ENCODE results near the gene INPP5D. TPM values are rescaled to one million over a fixed set of nuclear protein-coding genes. Genes with fewer than 3 reads are reported as not detected.

INPP5D gene
- total RNA-seq, 1 donor from 2014 or later = 18.3 TPM

DNA sequence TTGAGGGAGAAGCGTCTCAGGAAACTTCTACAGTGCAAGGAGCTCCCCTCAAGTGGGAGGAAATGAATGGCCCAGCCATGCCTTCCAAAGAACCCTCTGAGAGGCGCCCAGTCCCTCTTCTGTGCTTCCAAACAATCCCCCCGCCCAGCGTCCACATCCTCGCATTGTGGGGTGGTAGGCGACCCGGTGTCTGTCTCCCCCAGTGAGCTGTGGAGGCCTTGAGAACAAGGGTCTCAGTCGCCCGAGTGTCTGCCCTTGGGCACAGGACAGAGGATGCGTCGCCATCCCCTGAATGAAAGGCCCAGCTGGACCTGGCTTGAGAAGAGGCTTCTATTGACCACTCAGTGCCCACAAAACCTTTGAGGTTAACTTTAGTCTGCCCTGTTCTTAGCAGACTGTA, 29.7 kb downstream of the INPP5D start:
- Mint-ChIP-seq H3K4me1 (ENCODE audit: unreplicated experiment) (no peaks in the 10 kb centered on the region), H3K27me3 (peaks cover 15% of the 10 kb centered on the region), H3K36me3 (no peaks in the 10 kb centered on the region), H3K27ac (no peak overlapping the region), H3K9me3 (no peaks in the 10 kb centered on the region), H3K4me3 (no peak overlapping the region)
- TF ChIP-seq CTCF (conservative IDR thresholded peaks at IDR 0.05) = no peak
- no peak for DNase-seq (ENCODE audit: extremely low spot score, unreplicated experiment)

- H3K27me3 Mint-ChIP-seq = peaks cover 16% of the 10 kb centered on the region
- H3K4me1 Mint-ChIP-seq (ENCODE audit: unreplicated experiment) = no peaks in the 10 kb centered on the region
- no peak for DNase-seq (ENCODE audit: extremely low spot score, unreplicated experiment)
- no peak overlapping the region for H3K4me3 Mint-ChIP-seq
- no peak for TF ChIP-seq CTCF (conservative IDR thresholded peaks at IDR 0.05)
- no peaks in the 10 kb centered on the region for H3K9me3 Mint-ChIP-seq
- H3K27ac Mint-ChIP-seq = no peak overlapping the region
- no peaks in the 10 kb centered on the region for H3K36me3 Mint-ChIP-seq
Observed at GRCh38 chr2:233090879-233091278, 30.7 kb downstream of the INPP5D start.

- no peak for TF ChIP-seq CTCF (conservative IDR thresholded peaks at IDR 0.05)
- no peak for DNase-seq (ENCODE audit: extremely low spot score, unreplicated experiment)
- Mint-ChIP-seq H3K27ac (no peak overlapping the region), H3K4me1 (ENCODE audit: unreplicated experiment) (no peaks in the 10 kb centered on the region), H3K27me3 (peaks cover 16% of the 10 kb centered on the region), H3K36me3 (no peaks in the 10 kb centered on the region), H3K9me3 (no peaks in the 10 kb centered on the region), H3K4me3 (no peak overlapping the region)
Observed at GRCh38 chr2:233091595-233092375, 31.6 kb downstream of the INPP5D start.

- no peak overlapping the region for H3K4me3 Mint-ChIP-seq
- H3K27ac Mint-ChIP-seq = no peak overlapping the region
- no peaks in the 10 kb centered on the region for H3K9me3 Mint-ChIP-seq
Observed at GRCh38 chr2:233092432-233093165, 32.5 kb downstream of the INPP5D start.

DNA sequence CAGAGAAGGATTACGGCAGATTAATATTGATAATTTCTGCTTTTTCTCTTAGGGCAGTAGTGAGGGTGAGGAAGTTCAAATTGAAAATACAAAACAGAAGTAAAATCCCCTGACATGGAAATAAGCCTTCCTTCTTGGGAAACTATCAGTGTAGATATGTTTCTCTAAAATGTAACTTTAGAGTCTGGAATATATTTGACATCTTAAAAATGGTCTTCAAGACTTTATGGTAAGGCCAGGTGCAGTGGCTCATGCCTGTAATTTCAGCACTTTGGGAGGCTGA, 33.0 kb downstream of the INPP5D start:
- Mint-ChIP-seq H3K9me3 (no peaks in the 10 kb centered on the region), H3K4me3 (no peak overlapping the region), H3K27ac (no peak overlapping the region), H3K27me3 (peaks cover 17% of the 10 kb centered on the region), H3K4me1 (ENCODE audit: unreplicated experiment) (no peaks in the 10 kb centered on the region), H3K36me3 (no peaks in the 10 kb centered on the region)
- no peak for DNase-seq (ENCODE audit: extremely low spot score, unreplicated experiment)
- TF ChIP-seq CTCF (conservative IDR thresholded peaks at IDR 0.05) = no peak

More at GRCh38 chr2:233092432-233093165, 32.5 kb downstream of the INPP5D start:
- Mint-ChIP-seq H3K4me1 (ENCODE audit: unreplicated experiment) (no peaks in the 10 kb centered on the region), H3K36me3 (no peaks in the 10 kb centered on the region), H3K27me3 (peaks cover 16% of the 10 kb centered on the region)
- no peak for TF ChIP-seq CTCF (conservative IDR thresholded peaks at IDR 0.05)
- no peak for DNase-seq (ENCODE audit: extremely low spot score, unreplicated experiment)
